ENCODE measurements around the gene IQCF5.

IQCF5 gene

GRCh38 chr3:51828297-51828696, 47.1 kb downstream of the IQCF5 start:
- no peak for DNase-seq (ENCODE audit: extremely low read depth, insufficient read length)
- no peak for TF ChIP-seq CTCF (IDR thresholded peaks at IDR 0.05; ENCODE audit: insufficient read depth, low read length, poor library complexity, severe bottlenecking)
- Histone ChIP-seq H3K4me3 (replicated peaks; ENCODE audit: low read depth, low read length) (no peak overlapping the region), H3K27me3 (replicated peaks; ENCODE audit: control insufficient read depth, insufficient read depth, low read length) (no peaks in the 10 kb centered on the region; the same call in 1 of the 2 replicates), H3K36me3 (ENCODE audit: control insufficient read depth, insufficient read depth, low read length) (no peaks in the 10 kb centered on the region)

Measured in GM06990 (cell line).